SK-N-MC (cell line): ENCODE data around the gene ATP6V0E1.

ENCODE experiments used
- DNase-seq: peaks from one replicate; pipeline ENCODE4 v3.0.0-alpha.2; 2011; ENCODE audit warnings: low read depth, low spot score
- H3K27ac ChIP-seq: fragments of 200-600 bp; sonication (generic); 2 replicates; pipeline ENCODE4 v1.5.1; 2016; ENCODE audit warnings: mixed run types
- H3K36me3 ChIP-seq: fragments of 200-600 bp; sonication (generic); 2 replicates; pipeline ENCODE4 v1.6.1; 2017; ENCODE audit warnings: antibody characterized with exemption, low read length, mixed read lengths; ENCODE audit not compliant: insufficient read depth
- H3K4me3 ChIP-seq: fragments of 200-600 bp; sonication (generic); 2 replicates; pipeline ENCODE4 v1.5.1; 2016
- H3K9ac ChIP-seq: fragments of 200-600 bp; sonication (generic); 2 replicates; pipeline ENCODE4 v1.8.0; 2017; ENCODE audit warnings: mixed run types, mixed read lengths; ENCODE audit not compliant: insufficient read length
- H3K9me3 ChIP-seq: fragments of 200-600 bp; sonication (generic); 2 replicates; pipeline ENCODE4 v1.6.1; 2017; ENCODE audit warnings: low read depth, mild to moderate bottlenecking, antibody characterized with exemption, low read length, moderate library complexity, mixed read lengths
- EZH2 ChIP-seq: fragments of 200-600 bp; sonication (generic); IDR thresholded peaks from one replicate; pipeline ENCODE4 v1.6.1; 2017; ENCODE audit warnings: antibody characterized with exemption
- FOXP2 ChIP-seq: optimal IDR thresholded peaks from 2 replicates; pipeline ENCODE3; 2011; ENCODE audit warnings: mild to moderate bottlenecking, moderate library complexity; ENCODE audit not compliant: insufficient read depth; ENCODE audit errors: extremely low read length, control extremely low read depth
- POLR2AphosphoS5 ChIP-seq: IDR thresholded peaks from 2 replicates; pipeline ENCODE4 v1.6.1; 2012; ENCODE audit warnings: mild to moderate bottlenecking, low read depth, low read length, borderline replicate concordance

ATP6V0E1 gene

DNA sequence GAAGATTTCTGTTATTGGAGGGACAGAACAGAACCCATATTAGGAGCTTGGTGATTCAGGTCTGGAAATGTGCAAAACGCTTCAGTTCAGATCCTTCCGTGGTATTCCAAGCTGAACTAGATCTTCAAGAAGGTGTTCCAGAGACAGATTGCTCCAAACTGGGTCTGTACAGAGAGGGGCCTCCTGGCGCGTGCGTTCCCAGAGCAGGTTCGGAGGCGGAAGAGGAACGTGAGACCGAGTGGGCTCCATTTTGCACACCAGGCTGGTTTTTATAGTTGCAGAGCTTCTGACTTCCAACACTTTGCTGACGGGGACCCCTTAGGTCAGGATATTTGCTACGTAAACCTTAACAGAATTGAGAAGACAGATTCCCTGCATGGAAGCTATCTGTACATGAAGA is 41.0 kb upstream of the ATP6V0E1 start:
- peak overlapping the region; percentile 70 for H3K4me3 ChIP-seq
- no peak for TF ChIP-seq FOXP2
- no peaks in the 10 kb centered on the region; the same call in 1 of the 2 replicates for H3K36me3 ChIP-seq
- no peak for DNase-seq
- H3K9ac ChIP-seq: peak overlapping the region; percentile 21
- peak overlapping the region; percentile 98 for H3K27ac ChIP-seq
- no peaks in the 10 kb centered on the region for H3K9me3 ChIP-seq

DNA sequence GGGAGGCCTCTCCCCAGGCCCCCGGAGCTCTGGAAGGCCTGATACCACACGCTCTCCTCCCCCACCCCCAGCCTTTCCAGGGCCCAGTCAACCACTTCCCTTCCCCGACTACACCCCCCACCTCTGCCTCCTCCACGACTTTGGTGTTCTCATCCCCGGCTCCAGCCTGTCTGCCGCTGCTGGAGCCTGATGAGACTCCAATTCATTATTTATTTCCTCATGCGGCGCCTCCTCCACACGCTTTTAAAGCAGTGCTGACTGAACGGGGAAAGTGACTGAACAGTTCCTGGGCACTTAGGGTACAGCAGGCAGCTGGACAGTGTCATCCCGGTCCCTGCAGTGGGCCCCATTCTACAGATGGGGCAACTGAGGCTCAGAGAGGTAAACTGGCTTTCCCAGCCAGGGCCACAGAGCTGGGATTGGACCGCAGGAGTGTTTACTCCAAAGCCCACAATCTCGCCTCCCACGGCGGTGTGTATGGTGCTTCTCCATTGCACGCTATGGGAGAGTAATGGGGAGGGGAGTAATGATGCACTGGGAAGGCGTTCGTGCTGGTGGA is 40.2 kb upstream of the ATP6V0E1 start:
- H3K27ac ChIP-seq: peak overlapping the region; percentile 98
- H3K36me3 ChIP-seq: no peaks in the 10 kb centered on the region; the same call in 1 of the 2 replicates

DNA sequence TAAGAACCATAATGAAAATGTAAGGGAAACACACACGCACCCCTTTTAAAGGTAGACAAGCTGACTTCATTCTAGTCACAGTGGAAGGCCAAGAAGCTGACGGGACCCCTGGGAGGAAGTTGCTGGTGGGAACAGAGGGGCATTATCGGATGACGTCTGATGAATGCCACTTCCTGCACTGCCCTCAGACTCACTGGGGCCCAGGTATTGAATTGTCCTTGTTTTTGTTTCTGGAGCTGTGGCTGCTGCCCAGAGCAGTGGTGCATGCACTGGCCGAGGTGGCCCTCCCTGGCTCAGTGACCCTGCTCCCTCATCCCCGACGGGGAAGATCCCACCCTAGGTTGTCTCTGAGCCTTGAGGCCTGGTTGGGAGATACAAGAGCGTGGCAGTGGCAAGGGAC is 39.7 kb upstream of the ATP6V0E1 start:
- TF ChIP-seq EZH2: no peak
- no peak for TF ChIP-seq POLR2AphosphoS5
- TF ChIP-seq FOXP2: no peak
- H3K4me3 ChIP-seq: peak overlapping the region; percentile 70; the same call in 1 of the 2 replicates
- H3K9me3 ChIP-seq: no peaks in the 10 kb centered on the region
- no peak for DNase-seq
- H3K9ac ChIP-seq: peak overlapping the region; percentile 61
- no peaks in the 10 kb centered on the region for H3K36me3 ChIP-seq
- H3K27ac ChIP-seq: peak overlapping the region; percentile 98

More for the DNA sequence above, 40.2 kb upstream of the ATP6V0E1 start:
- peak overlapping the region; percentile 70 for H3K4me3 ChIP-seq
- DNase-seq: peak; percentile 90
- peak; percentile 12 for TF ChIP-seq FOXP2
- TF ChIP-seq POLR2AphosphoS5: peak; percentile 53
- no peak for TF ChIP-seq EZH2
- H3K9me3 ChIP-seq: no peaks in the 10 kb centered on the region
- H3K9ac ChIP-seq: peak overlapping the region; percentile 61

DNA sequence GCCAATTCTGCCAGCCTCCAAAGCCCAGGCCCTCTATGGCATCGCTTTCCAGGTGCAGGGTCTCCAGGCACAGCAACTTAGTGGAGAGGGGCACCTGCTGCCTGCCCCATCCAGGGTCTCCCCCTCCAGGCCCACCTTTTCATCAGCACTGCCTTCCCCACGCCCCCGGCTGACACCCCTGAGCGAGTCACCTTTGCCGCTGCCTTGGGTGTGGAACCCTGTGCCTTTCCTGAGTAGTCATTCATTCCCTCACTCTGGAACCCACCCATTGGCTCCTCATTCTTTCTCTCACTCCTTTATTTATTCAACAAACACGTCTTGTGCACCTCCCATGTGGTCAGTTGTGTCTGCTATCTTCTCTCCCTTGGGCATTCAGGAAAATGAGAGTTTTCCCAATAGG is 38.8 kb upstream of the ATP6V0E1 start:
- no peak overlapping the region for H3K4me3 ChIP-seq
- TF ChIP-seq EZH2 (no peak), FOXP2 (no peak), POLR2AphosphoS5 (no peak)
- DNase-seq: no peak
- no peaks in the 10 kb centered on the region for H3K9me3 ChIP-seq
- no peak overlapping the region for H3K9ac ChIP-seq
- no peaks in the 10 kb centered on the region for H3K36me3 ChIP-seq
- no peak overlapping the region for H3K27ac ChIP-seq

DNA sequence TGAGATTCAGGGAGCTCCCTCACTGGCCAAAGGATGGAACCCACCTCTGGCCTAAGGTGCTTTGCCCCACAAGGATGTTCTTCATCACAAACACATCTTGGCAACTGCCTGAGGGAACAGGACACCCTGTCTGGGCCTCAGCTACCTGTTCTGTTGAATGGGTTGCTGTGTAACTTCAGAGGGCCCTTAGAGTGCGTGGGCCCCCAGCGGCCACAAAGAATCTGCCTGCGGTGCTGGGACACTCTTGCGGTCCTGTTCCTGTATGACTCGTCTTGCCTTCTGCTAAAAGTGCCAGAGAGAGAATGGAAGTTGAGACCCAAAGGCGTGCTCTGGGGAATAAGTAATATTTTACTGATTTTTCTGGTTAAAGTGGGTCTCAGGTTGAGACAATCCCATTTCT is 38.4 kb upstream of the ATP6V0E1 start:
- no peaks in the 10 kb centered on the region for H3K9me3 ChIP-seq
- H3K36me3 ChIP-seq: no peaks in the 10 kb centered on the region
- DNase-seq: no peak
- no peak overlapping the region for H3K4me3 ChIP-seq
- TF ChIP-seq EZH2 (no peak), POLR2AphosphoS5 (no peak), FOXP2 (no peak)
- no peak overlapping the region for H3K9ac ChIP-seq
- no peak overlapping the region for H3K27ac ChIP-seq

DNA sequence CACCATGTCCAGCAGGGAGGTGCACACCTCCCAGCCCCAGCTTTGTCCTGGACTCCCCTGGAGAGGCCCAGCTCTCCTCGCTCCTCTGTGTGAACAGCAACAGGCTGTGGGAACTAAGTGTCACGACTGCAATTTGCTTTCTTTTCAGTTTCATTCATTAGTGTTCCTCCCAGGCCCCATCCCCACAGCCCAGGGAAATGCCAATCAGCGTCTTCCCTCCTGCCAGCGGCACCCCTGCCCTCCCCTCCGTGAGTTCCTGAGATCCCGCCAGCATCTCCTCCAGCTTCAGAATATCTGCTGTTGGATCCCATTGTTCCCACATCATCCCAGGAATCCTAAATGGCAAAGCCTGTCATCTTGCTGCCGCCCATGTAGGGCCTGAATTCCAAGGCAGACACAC is 37.4 kb upstream of the ATP6V0E1 start:
- Histone ChIP-seq H3K27ac (no peak overlapping the region), H3K9me3 (no peaks in the 10 kb centered on the region), H3K36me3 (no peaks in the 10 kb centered on the region), H3K9ac (no peak overlapping the region), H3K4me3 (no peak overlapping the region)
- DNase-seq: no peak
- TF ChIP-seq POLR2AphosphoS5: no peak
- TF ChIP-seq FOXP2: no peak
- TF ChIP-seq EZH2: no peak

DNA sequence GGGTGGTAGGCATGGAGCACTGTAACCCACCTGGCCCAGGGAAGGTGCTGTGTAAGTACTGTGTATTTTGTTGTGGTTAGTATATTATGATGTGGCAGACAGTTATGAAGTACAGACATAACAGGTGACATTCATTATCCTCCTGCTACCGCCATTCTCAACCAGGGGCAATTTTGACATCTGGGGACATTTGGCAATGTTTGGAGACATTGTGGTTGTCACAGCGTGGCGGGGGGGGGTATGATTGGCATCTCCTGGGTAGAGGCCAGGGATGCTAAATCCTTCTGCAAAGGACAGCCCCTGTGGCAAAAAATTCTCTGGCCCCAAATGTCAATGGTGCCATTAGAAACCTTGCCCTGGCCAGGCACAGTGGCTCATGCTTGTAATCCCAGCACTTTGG is 34.1 kb upstream of the ATP6V0E1 start:
- no peak for DNase-seq
- no peak overlapping the region for H3K9ac ChIP-seq
- H3K9me3 ChIP-seq: no peaks in the 10 kb centered on the region
- TF ChIP-seq FOXP2 (no peak), EZH2 (no peak), POLR2AphosphoS5 (no peak)
- no peaks in the 10 kb centered on the region for H3K36me3 ChIP-seq
- H3K4me3 ChIP-seq: no peak overlapping the region
- H3K27ac ChIP-seq: no peak overlapping the region

DNA sequence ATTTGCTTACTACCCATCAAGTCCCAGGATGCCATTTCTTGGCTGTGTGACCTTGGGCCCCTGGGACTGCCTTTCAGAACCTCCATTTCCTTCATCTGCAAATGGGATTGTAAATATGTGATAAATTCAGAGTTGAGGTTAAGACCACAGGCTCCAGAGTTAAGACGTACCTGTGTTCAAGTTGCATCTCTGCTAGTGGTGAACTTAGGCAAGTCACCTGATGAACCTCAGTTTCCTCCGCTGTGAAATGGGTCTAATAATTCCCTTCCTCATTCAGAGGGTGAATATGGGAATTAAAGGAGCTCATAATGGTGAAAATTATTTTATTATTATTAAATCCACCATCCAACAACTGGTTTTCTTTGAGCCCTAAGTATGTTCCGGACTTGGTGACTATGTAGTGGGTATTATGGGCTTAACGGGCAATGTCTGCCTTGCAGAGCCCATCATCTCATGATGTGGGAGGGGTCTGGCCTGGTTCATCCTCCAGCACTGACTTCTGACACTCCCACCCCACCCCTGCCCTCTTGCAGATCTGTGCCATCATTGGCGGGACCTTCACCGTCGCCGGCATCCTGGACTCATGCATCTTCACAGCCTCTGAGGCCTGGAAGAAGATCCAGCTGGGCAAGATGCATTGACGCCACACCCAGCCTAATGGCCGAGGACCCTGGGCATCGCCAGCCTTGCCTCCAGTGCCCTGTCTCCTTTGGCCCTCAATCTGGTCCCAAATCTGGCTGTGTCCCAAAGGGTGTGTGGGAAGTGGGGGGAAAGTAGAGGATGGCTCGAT is 33.2 kb upstream of the ATP6V0E1 start:
- DNase-seq: no peak
- H3K9ac ChIP-seq: no peak overlapping the region
- H3K4me3 ChIP-seq: no peak overlapping the region
- H3K27ac ChIP-seq: no peak overlapping the region
- H3K9me3 ChIP-seq: no peaks in the 10 kb centered on the region
- TF ChIP-seq POLR2AphosphoS5 (no peak), FOXP2 (no peak), EZH2 (no peak)
- H3K36me3 ChIP-seq: no peaks in the 10 kb centered on the region
